ENCODE data around the gene LIN9.

DNA sequence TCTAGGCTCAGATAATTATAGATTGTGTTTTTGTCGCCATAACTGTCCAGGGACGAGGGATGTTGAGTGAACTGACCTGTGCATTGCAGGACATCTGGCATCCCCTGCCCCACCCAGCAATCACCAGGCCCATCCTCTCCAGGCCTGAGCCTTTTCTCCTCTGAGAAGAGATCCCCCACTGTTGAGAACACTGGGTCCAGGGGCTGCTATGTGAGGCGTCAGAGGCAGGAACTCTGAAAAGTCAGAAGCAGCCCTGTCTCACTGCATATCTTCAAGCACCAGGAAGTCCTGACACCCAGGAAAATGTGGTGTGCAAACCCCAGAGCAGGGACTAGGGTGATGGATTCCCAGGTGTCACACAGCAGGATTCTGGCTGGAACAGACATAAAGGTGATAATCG lies 105.3 kb downstream of the LIN9 start:
- TF ChIP-seq, protein P1, sequence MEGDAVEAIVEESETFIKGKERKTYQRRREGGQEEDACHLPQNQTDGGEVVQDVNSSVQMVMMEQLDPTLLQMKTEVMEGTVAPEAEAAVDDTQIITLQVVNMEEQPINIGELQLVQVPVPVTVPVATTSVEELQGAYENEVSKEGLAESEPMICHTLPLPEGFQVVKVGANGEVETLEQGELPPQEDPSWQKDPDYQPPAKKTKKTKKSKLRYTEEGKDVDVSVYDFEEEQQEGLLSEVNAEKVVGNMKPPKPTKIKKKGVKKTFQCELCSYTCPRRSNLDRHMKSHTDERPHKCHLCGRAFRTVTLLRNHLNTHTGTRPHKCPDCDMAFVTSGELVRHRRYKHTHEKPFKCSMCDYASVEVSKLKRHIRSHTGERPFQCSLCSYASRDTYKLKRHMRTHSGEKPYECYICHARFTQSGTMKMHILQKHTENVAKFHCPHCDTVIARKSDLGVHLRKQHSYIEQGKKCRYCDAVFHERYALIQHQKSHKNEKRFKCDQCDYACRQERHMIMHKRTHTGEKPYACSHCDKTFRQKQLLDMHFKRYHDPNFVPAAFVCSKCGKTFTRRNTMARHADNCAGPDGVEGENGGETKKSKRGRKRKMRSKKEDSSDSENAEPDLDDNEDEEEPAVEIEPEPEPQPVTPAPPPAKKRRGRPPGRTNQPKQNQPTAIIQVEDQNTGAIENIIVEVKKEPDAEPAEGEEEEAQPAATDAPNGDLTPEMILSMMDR (IDR thresholded peaks at IDR 0.05; ENCODE audit: low read depth, low read length, poor library complexity, severe bottlenecking) = no peak
- TF ChIP-seq EZH2phosphoT487 (IDR thresholded peaks at IDR 0.05; ENCODE audit: borderline replicate concordance, low read length) = no peak
